ENCODE measurements around the gene POPDC2. TPM values are rescaled to one million over a fixed set of nuclear protein-coding genes. Genes with fewer than 3 reads are reported as not detected.

The POPDC2 gene
- total RNA-seq, 1 donor from 2014 or later = 0.40 TPM

- DNase-seq (ENCODE audit: low read depth in 2 of 2) = no peak
Observed at GRCh38 chr3:119672776-119673175, 12.4 kb upstream of the POPDC2 start.

GRCh38 chr3:119669906-119670570, 9.6 kb upstream of the POPDC2 start:
- DNase-seq (ENCODE audit: low read depth in 2 of 2) = peak; percentile 28 to 51

- DNase-seq (ENCODE audit: low read depth in 2 of 2) = no peak
Observed at GRCh38 chr3:119665954-119666559, 5.7 kb upstream of the POPDC2 start.

GRCh38 chr3:119664850-119665379, 4.5 kb upstream of the POPDC2 start:
- no peak for DNase-seq (ENCODE audit: low read depth in 2 of 2)

- DNase-seq (ENCODE audit: low read depth in 2 of 2) = no peak
Observed at GRCh38 chr3:119664370-119664769, 4.0 kb upstream of the POPDC2 start.

- DNase-seq (ENCODE audit: low read depth in 2 of 2) = no peak
Observed at GRCh38 chr3:119663885-119664284, 3.5 kb upstream of the POPDC2 start.

GRCh38 chr3:119662604-119663373, 2.4 kb upstream of the POPDC2 start:
- DNase-seq (ENCODE audit: low read depth in 2 of 2) = no peak

GRCh38 chr3:119659606-119660291, 640 bp downstream of the POPDC2 start:
- DNase-seq (ENCODE audit: low read depth in 2 of 2) = no peak

- DNase-seq (ENCODE audit: low read depth in 2 of 2) = no peak
Observed at GRCh38 chr3:119658994-119659393, 1.4 kb downstream of the POPDC2 start.

- no peak for DNase-seq (ENCODE audit: low read depth in 2 of 2)
Observed at GRCh38 chr3:119657887-119658702, 2.3 kb downstream of the POPDC2 start.

GRCh38 chr3:119653876-119654275, 6.5 kb downstream of the POPDC2 start:
- DNase-seq (ENCODE audit: low read depth in 2 of 2) = no peak

- DNase-seq (ENCODE audit: low read depth in 2 of 2) = no peak
Observed at GRCh38 chr3:119652306-119653033, 7.9 kb downstream of the POPDC2 start.

GRCh38 chr3:119649761-119650160, 10.6 kb downstream of the POPDC2 start:
- no peak for DNase-seq (ENCODE audit: low read depth in 2 of 2)

- DNase-seq (ENCODE audit: low read depth in 2 of 2) = peak; percentile 16 to 46
Observed at GRCh38 chr3:119647843-119648575, 12.4 kb downstream of the POPDC2 start.

GRCh38 chr3:119647171-119647570, 13.2 kb downstream of the POPDC2 start:
- peak; percentile 85 to 89 for DNase-seq (ENCODE audit: low read depth in 2 of 2)

GRCh38 chr3:119645813-119646212, 14.6 kb downstream of the POPDC2 start:
- no peak for DNase-seq (ENCODE audit: low read depth in 2 of 2)

- DNase-seq (ENCODE audit: low read depth in 2 of 2) = no peak
Observed at GRCh38 chr3:119644481-119644880, 15.9 kb downstream of the POPDC2 start.

GRCh38 chr3:119643528-119643927, 16.9 kb downstream of the POPDC2 start:
- DNase-seq (ENCODE audit: low read depth in 2 of 2) = peak in 1 of 2 donors; percentile 77

GRCh38 chr3:119642746-119643473, 17.5 kb downstream of the POPDC2 start:
- DNase-seq (ENCODE audit: low read depth in 2 of 2) = no peak
